ENCODE data around the gene RASSF3.

The RASSF3 gene

DNA sequence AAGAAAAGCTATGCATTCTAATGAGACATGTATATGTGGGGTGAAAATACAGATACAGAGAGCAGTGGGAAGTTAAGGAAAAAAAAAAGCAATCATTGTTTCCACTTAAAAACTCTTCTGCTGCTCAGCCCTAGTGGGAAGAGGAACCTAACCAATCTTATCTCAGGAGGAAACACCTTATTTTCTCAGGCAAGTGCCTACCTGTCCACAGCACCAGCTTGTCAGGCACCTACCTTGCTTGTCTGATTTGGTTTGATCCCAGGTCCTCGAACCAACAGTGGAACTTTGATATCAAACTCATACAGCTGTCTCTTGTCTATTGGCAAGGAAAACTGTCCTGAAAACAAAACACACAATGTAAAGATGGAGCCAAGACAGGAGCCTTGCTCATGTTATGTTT is 126.5 kb downstream of the RASSF3 start:
- DNase-seq, result no peak

DNA sequence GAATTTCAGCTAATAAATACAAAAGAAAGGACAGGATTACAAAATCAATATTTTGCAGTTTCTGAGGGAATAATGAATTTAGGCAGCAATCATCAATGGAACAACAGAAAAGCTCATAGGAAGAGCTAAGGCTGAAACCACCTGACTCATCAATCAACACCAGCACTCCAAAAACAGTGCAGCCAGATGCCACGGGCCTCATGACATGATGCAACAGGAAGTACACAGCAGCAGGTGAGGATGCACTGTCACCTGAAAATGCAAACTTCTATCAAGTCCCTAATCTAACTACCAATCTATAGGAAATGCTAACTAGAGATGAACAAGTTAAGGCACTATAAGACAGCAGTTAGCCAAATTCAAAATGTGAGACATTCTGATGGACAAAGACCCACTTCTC is 127.2 kb downstream of the RASSF3 start:
- no peak for DNase-seq

DNA sequence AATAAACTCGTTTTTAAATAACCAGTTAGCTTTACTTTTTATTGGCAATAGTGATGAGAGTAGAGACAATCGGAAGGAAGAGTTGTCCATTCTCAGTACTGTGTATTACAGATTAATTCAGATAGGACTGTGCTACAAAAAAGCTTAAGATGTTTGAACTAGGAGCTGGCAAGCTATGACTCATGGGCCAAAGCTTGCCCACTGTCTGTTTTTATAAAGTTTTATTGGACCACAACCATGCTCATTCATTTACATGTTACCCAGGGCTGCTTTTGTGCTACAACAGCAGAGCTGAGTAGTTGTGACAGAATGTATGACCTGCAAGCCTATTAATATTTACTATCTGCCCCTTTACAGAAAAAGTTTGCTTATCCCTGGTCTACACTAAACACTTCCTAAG is 129.5 kb downstream of the RASSF3 start:
- DNase-seq, result no peak

DNA sequence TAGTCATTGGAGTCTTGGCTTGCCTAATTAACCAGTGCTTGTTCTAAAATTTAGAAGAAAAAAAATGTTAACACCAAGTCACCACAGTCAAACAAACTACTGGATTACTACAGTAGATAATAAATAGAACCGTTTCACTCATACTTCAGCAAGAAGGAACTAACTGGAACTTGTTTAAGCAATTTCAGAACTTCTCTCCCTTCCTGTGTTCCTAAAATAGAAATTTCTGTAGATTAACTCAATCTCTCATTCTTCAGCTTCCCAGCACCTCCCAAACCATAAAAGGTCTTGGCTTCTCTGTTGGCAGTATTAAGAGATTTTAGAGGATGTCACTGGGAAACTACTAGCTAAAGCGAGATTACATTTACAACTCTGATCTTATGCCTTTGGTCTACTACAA is 130.4 kb downstream of the RASSF3 start:
- DNase-seq, result no peak

DNA sequence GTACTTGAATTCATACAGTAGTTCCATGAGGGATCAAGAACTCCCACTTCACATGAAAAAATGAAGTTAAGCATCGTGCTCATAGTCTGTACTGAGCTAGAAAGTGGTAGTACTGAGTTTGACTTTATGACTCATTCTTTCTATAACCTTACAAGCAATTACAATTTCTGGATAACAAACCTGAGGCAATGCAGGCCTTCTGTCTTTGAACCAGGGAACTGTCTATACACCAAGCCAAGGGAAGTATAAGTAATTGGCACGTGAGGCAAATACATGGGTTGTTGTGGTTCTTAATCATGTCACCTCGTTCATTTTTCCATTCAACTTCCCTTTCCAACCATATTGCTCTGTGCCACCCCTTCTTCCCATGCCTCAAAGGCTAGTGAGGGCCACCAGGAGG is 132.1 kb downstream of the RASSF3 start:
- no peak for DNase-seq

DNA sequence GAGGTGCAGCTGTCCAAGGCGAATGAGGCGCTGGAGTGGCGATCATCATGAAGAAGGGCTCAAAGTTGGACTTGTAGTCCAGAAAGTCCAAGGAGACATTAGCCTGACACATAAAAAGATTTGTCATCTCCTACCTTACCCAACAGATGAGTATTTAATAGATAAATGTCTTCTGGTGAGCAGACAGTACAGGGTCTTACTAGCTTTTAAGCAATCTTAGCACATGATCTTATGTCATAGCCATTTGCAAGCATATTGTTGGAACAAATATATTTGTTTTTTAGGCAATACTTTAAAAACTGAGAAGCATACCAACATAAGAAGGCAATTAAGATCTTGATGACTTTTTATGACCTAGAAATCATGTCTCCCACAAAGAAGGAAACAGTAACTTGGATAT is 132.9 kb downstream of the RASSF3 start:
- DNase-seq, result no peak

DNA sequence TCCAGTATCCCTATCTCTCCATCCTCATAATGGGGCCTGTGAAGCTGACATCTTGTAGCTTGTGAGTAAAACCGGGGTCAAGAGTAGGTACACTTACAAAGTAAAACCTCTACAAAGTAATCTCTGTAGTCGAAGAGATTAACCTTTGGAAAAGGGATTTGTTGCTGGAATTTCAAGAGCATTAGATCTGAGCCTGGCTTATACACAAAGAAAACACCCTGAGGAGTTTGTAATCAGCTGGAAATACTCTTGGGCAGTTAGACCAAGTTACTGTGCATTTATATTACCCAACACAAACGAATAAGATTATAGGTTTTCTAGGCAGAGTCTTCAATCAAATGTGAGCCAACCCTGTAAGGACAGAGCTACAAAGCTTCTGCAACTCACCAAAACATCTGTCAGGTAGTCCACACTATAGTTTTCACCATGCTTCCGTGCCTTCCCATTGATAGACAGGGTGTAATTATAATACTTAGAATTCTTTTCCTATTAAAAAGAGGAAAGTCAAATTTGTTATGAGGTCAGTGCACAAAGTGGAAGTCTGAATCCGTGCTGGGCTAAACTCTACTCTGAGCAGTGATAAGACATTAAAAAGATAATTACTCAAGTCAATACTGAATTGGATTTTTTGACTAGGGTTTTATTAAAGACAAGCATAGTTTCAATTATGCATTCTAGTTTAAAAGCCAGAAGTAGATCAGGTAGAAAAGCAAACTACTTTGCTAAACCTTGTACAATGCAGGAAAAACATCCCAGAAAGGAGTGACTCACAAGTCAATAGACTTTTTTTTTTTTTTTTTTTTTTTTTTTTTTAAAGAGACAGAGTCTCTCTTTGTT is 134.3 kb downstream of the RASSF3 start:
- no peak for DNase-seq

DNA sequence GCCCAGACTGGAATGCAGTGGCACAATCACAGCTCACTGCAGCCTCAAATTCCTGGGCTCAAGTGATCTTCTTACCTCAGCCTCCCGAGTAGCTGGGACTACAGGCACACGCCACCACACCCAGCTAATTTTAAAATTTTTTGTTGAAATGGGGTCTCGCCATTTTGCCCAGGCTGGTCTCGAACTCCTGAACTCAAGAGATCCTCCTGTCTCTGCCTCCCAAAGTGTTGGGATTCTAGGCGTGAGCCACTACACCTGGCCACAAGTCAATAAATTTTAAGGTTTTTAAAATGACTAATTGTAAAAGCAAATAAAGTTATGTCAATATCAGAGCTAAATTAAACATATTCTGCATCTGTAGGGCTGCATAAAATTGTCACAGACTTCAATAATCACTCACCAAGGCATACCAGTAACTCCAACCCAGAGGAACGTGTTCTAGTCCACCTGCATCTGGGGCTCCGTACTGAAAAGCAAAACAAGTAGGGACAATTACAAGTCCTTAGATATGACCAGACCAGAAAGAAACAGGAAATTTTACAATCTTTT is 135.0 kb downstream of the RASSF3 start:
- no peak for DNase-seq

DNA sequence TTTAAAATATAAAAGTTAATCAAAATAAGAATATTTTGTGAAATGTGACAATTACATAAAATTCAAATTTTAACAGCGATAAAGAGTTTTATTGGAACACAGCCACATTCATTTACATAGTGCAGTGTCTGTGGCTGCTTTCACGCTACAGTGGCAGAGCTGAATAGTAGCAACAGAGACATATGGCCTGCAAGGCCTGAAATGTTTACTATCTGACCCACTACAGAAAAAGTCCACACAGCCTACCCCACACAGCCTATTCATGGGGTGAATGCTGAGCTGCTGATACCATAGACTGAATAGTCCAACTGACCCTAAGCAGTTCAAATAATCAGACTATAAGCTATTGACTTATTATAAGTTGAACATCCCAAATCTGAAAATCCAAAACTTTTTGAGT is 135.7 kb downstream of the RASSF3 start:
- no peak for DNase-seq

DNA sequence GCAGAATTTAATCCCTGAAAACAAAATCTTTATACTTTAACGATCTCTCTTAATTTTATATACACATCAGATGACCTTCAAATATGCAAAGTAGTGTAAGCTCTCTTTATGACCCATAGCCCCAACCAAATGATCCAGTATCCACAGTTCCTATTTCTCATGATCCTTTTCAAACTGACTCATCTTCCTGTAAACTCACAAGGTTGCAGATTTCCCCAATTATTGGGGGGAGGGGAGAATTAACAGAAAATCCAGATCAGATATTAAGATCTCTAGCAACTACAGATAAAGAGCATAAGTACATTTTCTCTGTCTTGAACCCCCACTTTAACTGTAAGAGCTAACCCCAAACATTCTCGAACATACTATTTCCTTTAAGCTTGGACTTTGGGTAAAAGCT is 136.4 kb downstream of the RASSF3 start:
- DNase-seq, result no peak
